ENCODE results near the gene CREBBP.

Gene CREBBP

GRCh38 chr16:3830625-3831254, 49.8 kb downstream of the CREBBP start:
- H3K4me3 ChIP-seq (ENCODE audit: insufficient read length, low read depth), result no peak overlapping the region
- TF ChIP-seq ZNF274 (IDR thresholded peaks at IDR 0.05; ENCODE audit: low read depth, low read length) (no peak), SUZ12 (IDR thresholded peaks at IDR 0.05; ENCODE audit: extremely low read depth, insufficient read depth, insufficient read length) (no peak), YY1 (IDR thresholded peaks at IDR 0.05; ENCODE audit: insufficient read depth, insufficient read length) (no peak)
- H3K4me1 ChIP-seq (ENCODE audit: insufficient read depth, insufficient read length), result no peaks in the 10 kb centered on the region
- H3K36me3 ChIP-seq (ENCODE audit: insufficient read depth, insufficient read length, low read length), result peaks cover 9% of the 10 kb centered on the region
- H3K27me3 ChIP-seq (ENCODE audit: insufficient read depth, insufficient read length), result no peaks in the 10 kb centered on the region
- no peak overlapping the region for H3K9ac ChIP-seq (ENCODE audit: insufficient read length, low read depth)
- DNase-seq (ENCODE audit: low read depth, low spot score), result no peak
- H3K9me3 ChIP-seq (ENCODE audit: insufficient read depth, low read length), result peaks cover 15% of the 10 kb centered on the region

- TF ChIP-seq SUZ12 (IDR thresholded peaks at IDR 0.05; ENCODE audit: extremely low read depth, insufficient read depth, insufficient read length) (no peak), YY1 (IDR thresholded peaks at IDR 0.05; ENCODE audit: insufficient read depth, insufficient read length) (no peak)
- peaks cover 15% of the 10 kb centered on the region for H3K9me3 ChIP-seq (ENCODE audit: insufficient read depth, low read length)
- H3K9ac ChIP-seq (ENCODE audit: insufficient read length, low read depth), result no peak overlapping the region
- H3K36me3 ChIP-seq (ENCODE audit: insufficient read depth, insufficient read length, low read length), result peaks cover 9% of the 10 kb centered on the region
- no peaks in the 10 kb centered on the region for H3K27me3 ChIP-seq (ENCODE audit: insufficient read depth, insufficient read length)
- no peaks in the 10 kb centered on the region for H3K4me1 ChIP-seq (ENCODE audit: insufficient read depth, insufficient read length)
- DNase-seq (ENCODE audit: low read depth, low spot score), result no peak
- H3K4me3 ChIP-seq (ENCODE audit: insufficient read length, low read depth), result no peak overlapping the region
Measured at GRCh38 chr16:3829631-3830536, 50.6 kb downstream of the CREBBP start.

- Histone ChIP-seq H3K4me1 (ENCODE audit: insufficient read depth, insufficient read length) (peaks cover 4% of the 10 kb centered on the region), H3K9ac (ENCODE audit: insufficient read length, low read depth) (no peak overlapping the region), H3K9me3 (ENCODE audit: insufficient read depth, low read length) (no peaks in the 10 kb centered on the region), H3K27me3 (ENCODE audit: insufficient read depth, insufficient read length) (no peaks in the 10 kb centered on the region), H3K36me3 (ENCODE audit: insufficient read depth, insufficient read length, low read length) (peaks cover 7% of the 10 kb centered on the region), H3K4me3 (ENCODE audit: insufficient read length, low read depth) (no peak overlapping the region)
- DNase-seq (ENCODE audit: low read depth, low spot score), result no peak
- TF ChIP-seq SUZ12 (IDR thresholded peaks at IDR 0.05; ENCODE audit: extremely low read depth, insufficient read depth, insufficient read length), result no peak
- no peak for TF ChIP-seq ZNF274 (IDR thresholded peaks at IDR 0.05; ENCODE audit: low read depth, low read length)
Measured at GRCh38 chr16:3825940-3826339, 54.6 kb downstream of the CREBBP start.

GRCh38 chr16:3825103-3825502, 55.4 kb downstream of the CREBBP start:
- H3K4me3 ChIP-seq (ENCODE audit: insufficient read length, low read depth), result no peak overlapping the region
- DNase-seq (ENCODE audit: low read depth, low spot score), result no peak
- TF ChIP-seq ZNF274 (IDR thresholded peaks at IDR 0.05; ENCODE audit: low read depth, low read length) (no peak), SUZ12 (IDR thresholded peaks at IDR 0.05; ENCODE audit: extremely low read depth, insufficient read depth, insufficient read length) (no peak), YY1 (IDR thresholded peaks at IDR 0.05; ENCODE audit: insufficient read depth, insufficient read length) (no peak)
- peaks cover 7% of the 10 kb centered on the region for H3K36me3 ChIP-seq (ENCODE audit: insufficient read depth, insufficient read length, low read length)
- no peaks in the 10 kb centered on the region for H3K27me3 ChIP-seq (ENCODE audit: insufficient read depth, insufficient read length)
- peaks cover 4% of the 10 kb centered on the region for H3K4me1 ChIP-seq (ENCODE audit: insufficient read depth, insufficient read length)
- H3K9me3 ChIP-seq (ENCODE audit: insufficient read depth, low read length), result no peaks in the 10 kb centered on the region
- H3K9ac ChIP-seq (ENCODE audit: insufficient read length, low read depth), result no peak overlapping the region

GRCh38 chr16:3824121-3824795, 56.3 kb downstream of the CREBBP start:
- TF ChIP-seq ZNF274 (IDR thresholded peaks at IDR 0.05; ENCODE audit: low read depth, low read length) (no peak), SUZ12 (IDR thresholded peaks at IDR 0.05; ENCODE audit: extremely low read depth, insufficient read depth, insufficient read length) (no peak), YY1 (IDR thresholded peaks at IDR 0.05; ENCODE audit: insufficient read depth, insufficient read length) (no peak)
- H3K4me3 ChIP-seq (ENCODE audit: insufficient read length, low read depth), result no peak overlapping the region
- no peak for DNase-seq (ENCODE audit: low read depth, low spot score)
- peaks cover 4% of the 10 kb centered on the region for H3K4me1 ChIP-seq (ENCODE audit: insufficient read depth, insufficient read length)
- no peak overlapping the region for H3K9ac ChIP-seq (ENCODE audit: insufficient read length, low read depth)
- no peaks in the 10 kb centered on the region for H3K9me3 ChIP-seq (ENCODE audit: insufficient read depth, low read length)
- no peaks in the 10 kb centered on the region for H3K27me3 ChIP-seq (ENCODE audit: insufficient read depth, insufficient read length)
- peaks cover 3% of the 10 kb centered on the region for H3K36me3 ChIP-seq (ENCODE audit: insufficient read depth, insufficient read length, low read length)

- no peak for DNase-seq (ENCODE audit: low read depth, low spot score)
- Histone ChIP-seq H3K27me3 (ENCODE audit: insufficient read depth, insufficient read length) (no peaks in the 10 kb centered on the region), H3K36me3 (ENCODE audit: insufficient read depth, insufficient read length, low read length) (peaks cover 2% of the 10 kb centered on the region), H3K9ac (ENCODE audit: insufficient read length, low read depth) (no peak overlapping the region), H3K4me3 (ENCODE audit: insufficient read length, low read depth) (no peak overlapping the region), H3K9me3 (ENCODE audit: insufficient read depth, low read length) (no peaks in the 10 kb centered on the region), H3K4me1 (ENCODE audit: insufficient read depth, insufficient read length) (peaks cover 4% of the 10 kb centered on the region)
- TF ChIP-seq SUZ12 (IDR thresholded peaks at IDR 0.05; ENCODE audit: extremely low read depth, insufficient read depth, insufficient read length) (no peak), ZNF274 (IDR thresholded peaks at IDR 0.05; ENCODE audit: low read depth, low read length) (no peak), YY1 (IDR thresholded peaks at IDR 0.05; ENCODE audit: insufficient read depth, insufficient read length) (no peak)
Measured at GRCh38 chr16:3823427-3823826, 57.1 kb downstream of the CREBBP start.
